Sigmoid colon (tissue), 3 donors: ENCODE data around the gene TICAM2.

Experiments used
- CTCF ChIP-seq, 4 experiments: fragments of 450-650 bp in 3 of 4; fragments of 200-600 bp in 1 of 4; IDR thresholded peaks; one replicate each; pipeline ENCODE4 v1.5.1; 2016 to 2019; ENCODE audit warnings: antibody characterized with exemption in 4 of 4, mild to moderate bottlenecking in 3 of 4, moderate library complexity in 2 of 4
- POLR2A ChIP-seq, 2 donors: fragments of 450-650 bp; IDR thresholded peaks; one replicate each; pipeline ENCODE4 v1.6.1; 2016; ENCODE audit warnings: antibody characterized with exemption in 2 of 2, mild to moderate bottlenecking in 2 of 2, moderate library complexity in 2 of 2

GRCh38 chr5:115544436-115545350, 57.6 kb downstream of the TICAM2 start, which contains the start of gene FEM1C:
- TF ChIP-seq CTCF (IDR thresholded peaks at IDR 0.05) (no peak), POLR2A (IDR thresholded peaks at IDR 0.05) (peak; percentile 98 to 99)
